HepG2 (cell line): Measurements from ENCODE around the gene ARHGEF6. TPM values are rescaled to one million over a fixed set of nuclear protein-coding genes. Genes with fewer than 3 reads are reported as not detected.

Experiments
- ATAC-seq: fragments of 200-7000 bp; cut with Tn5 transposase; 3 replicates; pipeline ENCODE4 v1.9.1; 2020; ENCODE audit warnings: mild to moderate bottlenecking, moderate library complexity
- BruUV-seq: library from RNA; stranded (reverse); fragments of 400-500 nt; replicated peaks from 2 replicates; lab custom pipeline; 2021; lab: Mats Ljungman, UMichigan
- CTCF ChIA-PET: fragments of 300-600 bp; formaldehyde crosslinking; extraction: SDS; loops from one replicate; lab custom pipeline; 2021; ENCODE audit warnings: low total read pairs, inconsistent platforms, low intra/inter-chr PET ratio; lab: Yijun Ruan, JAX
- POLR2A ChIA-PET: fragments of 350-600 bp; sonication (Branson Sonifier 250); formaldehyde crosslinking; loops from one replicate; lab custom pipeline; 2020; ENCODE audit warnings: antibody characterized with exemption, inconsistent platforms; lab: Yijun Ruan, JAX
- DNase-seq: peaks from one replicate; pipeline ENCODE4 v3.0.0-alpha.2; 2015; ENCODE audit warnings: low spot score
- FAIRE-seq: peaks from 3 replicates; lab custom pipeline; 2011; peaks lifted over from hg19 to GRCh38; lab: Jason Lieb, UNC
- H2AFZ ChIP-seq: one replicate; pipeline ENCODE4 v1.6.1; 2011; ENCODE audit warnings: low read length, inconsistent platforms
- H3K27ac ChIP-seq: fragments of 300-600 bp; 3 replicates; pipeline ENCODE4 v1.8.0; 2011; ENCODE audit warnings: mixed run types, mild to moderate bottlenecking, mixed read lengths, low read length, inconsistent platforms; ENCODE audit not compliant: insufficient read depth; ENCODE audit errors: extremely low read length
- H3K27me3 ChIP-seq, 2 experiments: fragments of 200-600 bp in 1 of 2; 2 replicates in 1 of 2; 3 replicates in 1 of 2; pipeline versions ENCODE4 v1.6.0 to v1.8.0; 2011; ENCODE audit warnings: low read length in 2 of 2, mild to moderate bottlenecking in 2 of 2, moderate library complexity in 2 of 2, inconsistent platforms in 1 of 2; ENCODE audit not compliant: insufficient read depth in 2 of 2, control insufficient read depth in 1 of 2
- H3K36me3 ChIP-seq, 2 experiments: fragments of 200-600 bp in 1 of 2; replicated peaks in 1 of 2; 2 replicates in 1 of 2; 3 replicates in 1 of 2; pipeline versions ENCODE4 v1.5.1 to v1.8.0; 2011; ENCODE audit warnings: low read length in 2 of 2, inconsistent platforms in 1 of 2; ENCODE audit not compliant: insufficient read depth in 2 of 2, control insufficient read depth in 1 of 2
- H3K4me1 ChIP-seq: 2 replicates; pipeline ENCODE4 v1.5.1; 2012; ENCODE audit warnings: low read length, inconsistent platforms; ENCODE audit not compliant: insufficient read depth
- H3K4me2 ChIP-seq: 2 replicates; pipeline ENCODE4 v1.6.0; 2011; ENCODE audit warnings: low read depth, low read length, inconsistent platforms
- H3K4me3 ChIP-seq, 3 experiments: fragments of 200-600 bp in 1 of 3; sonication (generic), shearing (Covaris generic) in 1 of 3; replicated peaks in 1 of 3; 2 replicates each; pipeline ENCODE4 v1.5.1; 2011 to 2016; ENCODE audit warnings: low read length in 3 of 3, inconsistent platforms in 2 of 3, low read depth in 2 of 3, mild to moderate bottlenecking in 2 of 3, control low read depth in 1 of 3, mixed read lengths in 1 of 3; ENCODE audit not compliant: insufficient read depth in 1 of 3
- H3K79me2 ChIP-seq: one replicate; pipeline ENCODE4 v1.6.1; 2011; ENCODE audit warnings: low read length, inconsistent platforms; ENCODE audit not compliant: insufficient read depth
- H3K9ac ChIP-seq: 2 replicates; pipeline ENCODE4 v1.6.0; 2011; ENCODE audit warnings: mild to moderate bottlenecking, low read depth, low read length, inconsistent platforms; ENCODE audit not compliant: insufficient read depth
- H3K9me3 ChIP-seq: 2 replicates; pipeline ENCODE4 v1.5.1; 2012; ENCODE audit warnings: mild to moderate bottlenecking, low read length
- H4K20me1 ChIP-seq: 2 replicates; pipeline ENCODE4 v1.6.0; 2011; ENCODE audit warnings: inconsistent platforms, mild to moderate bottlenecking, low read length, moderate library complexity; ENCODE audit not compliant: insufficient read depth
- SMC3 ChIP-seq: IDR thresholded peaks from 2 replicates; pipeline ENCODE4 v1.6.1; 2011; ENCODE audit warnings: low read length, improper control_type of control experiment
- SOX6 ChIP-seq, 2 experiments: fragments of 450-650 bp in 1 of 2; sonication (generic) in 1 of 2; formaldehyde crosslinking in 1 of 2; IDR thresholded peaks; 2 replicates each; pipeline versions ENCODE4 v1.4.0 to v1.6.1; 2017 to 2020; ENCODE audit warnings: antibody characterized with exemption in 1 of 2, mild to moderate bottlenecking in 1 of 2, missing genetic modification reagents in 1 of 2
- STAG1 ChIP-seq: sonication (generic); formaldehyde crosslinking; IDR thresholded peaks from 2 replicates; pipeline ENCODE4 v1.4.0; 2020; ENCODE audit warnings: missing genetic modification reagents
- ZNF550 ChIP-seq: sonication (generic); formaldehyde crosslinking; IDR thresholded peaks from 2 replicates; pipeline ENCODE4 v1.4.0; 2020; ENCODE audit warnings: mild to moderate bottlenecking, missing genetic modification reagents, borderline replicate concordance
- WGBS: methylation state at CpG from one replicate; pipeline ENCODE4 v1.1.6; 2017; ENCODE audit warnings: low lambda C conversion rate; 5-methylcytosine and 5-hydroxymethylcytosine counted together
- in situ Hi-C: cut with HindIII; loops from 2 replicates; pipeline ENCODE4 v1.10.0; 2017; ENCODE audit warnings: low pct_unique_long_range_greater_than_20kb; ENCODE audit not compliant: extremely low pct_ligation_motif_present
- intact Hi-C: fragments of 100-400 bp; cut with micrococcal nuclease; formaldehyde crosslinking; loops from one replicate; pipeline ENCODE4 v1.10.0; 2022; ENCODE audit not compliant: unreplicated experiment
- polyA plus RNA-seq, 8 experiments: library from polyadenylated mRNA; depleted of rRNA in 3 of 8; stranded (reverse) in 7 of 8; unstranded in 1 of 8; fragments of >200 nt; fragmentation: Illumina TruSeq in 4 of 8; extraction: Trizol in 4 of 8; gene quantifications; 2 replicates each; pipeline versions ENCODE4 v1.2.1 to v1.2.3, GENCODE V29; 2011 to 2016; ENCODE audit warnings: low read depth in 4 of 8, missing spikeins in 1 of 8, mixed read lengths in 1 of 8; ENCODE audit not compliant: insufficient read depth in 1 of 8
- total RNA-seq, 5 experiments: library from RNA; depleted of rRNA; stranded (reverse); fragments of >200 nt; fragmentation: Illumina TruSeq; extraction: Trizol; gene quantifications; 2 replicates each; pipeline ENCODE4 v1.2.3, GENCODE V29; 2016; ENCODE audit warnings: low read depth in 1 of 5
- TF ChIP-seq, protein P1 (sequence below): sonication (generic); formaldehyde crosslinking; conservative IDR thresholded peaks from 2 replicates; pipeline ENCODE4 v1.4.0; 2020; ENCODE audit warnings: missing genetic modification reagents
- TF ChIP-seq, protein P2 (sequence below): sonication (generic); formaldehyde crosslinking; IDR thresholded peaks from 2 replicates; pipeline ENCODE4 v1.5.0; 2020; ENCODE audit warnings: mild to moderate bottlenecking, missing genetic modification reagents, moderate library complexity

The ARHGEF6 gene
- total and polyA plus RNA-seq, 2 of the 13 experiments (the other 11 are each of a cell fraction or from before 2014, with no cell fraction given) = 0.03 TPM; not detected in 1

DNA sequence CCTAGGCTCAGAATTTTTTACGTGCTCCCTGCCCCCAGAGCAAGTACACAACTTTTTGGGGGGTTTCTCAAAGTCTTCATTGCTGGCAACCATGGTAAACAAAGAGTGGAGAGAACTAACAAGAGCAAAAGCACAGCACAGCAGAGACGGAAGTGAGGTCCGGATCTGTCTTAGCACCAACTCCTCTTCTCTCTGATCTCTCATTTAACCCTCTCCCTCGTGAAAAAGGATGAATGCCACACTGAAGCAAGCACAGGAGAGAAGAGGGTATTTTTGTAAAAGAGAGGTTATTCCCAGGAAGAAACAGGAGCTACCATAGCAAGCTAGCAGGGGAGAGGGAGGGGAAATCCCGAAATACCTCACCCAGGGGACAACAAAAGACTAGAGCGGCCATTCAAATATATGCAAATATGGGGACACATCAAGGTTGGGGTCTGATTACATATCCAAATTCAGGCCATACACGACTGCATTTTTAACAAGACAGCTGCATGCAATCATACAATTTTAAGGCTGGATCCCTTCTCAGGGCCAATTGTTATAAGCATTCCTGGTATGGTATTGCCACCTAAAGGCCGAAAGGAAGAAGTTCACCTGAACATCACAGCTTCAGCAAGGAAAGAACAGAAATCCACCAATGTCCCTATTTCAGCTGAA, 86.2 kb downstream of the ARHGEF6 start:
- Histone ChIP-seq H3K4me1 (no peaks in the 10 kb centered on the region), H2AFZ (no peak overlapping the region), H3K9me3 (no peaks in the 10 kb centered on the region), H3K4me3 (no peak overlapping the region), H3K4me2 (no peak overlapping the region), H3K27me3 (no peaks in the 10 kb centered on the region), H3K9ac (no peak overlapping the region), H3K36me3 (no peaks in the 10 kb centered on the region)
- FAIRE-seq (peak; percentile 71), DNase-seq (peak; percentile 10)
- in situ Hi-C loops = no loop called here
- POLR2A ChIA-PET = no interaction called here
- TF ChIP-seq ZNF550 (CRISPR knock-in tag) (no peak), SMC3 (peak; percentile 29; the same call in 1 of the 2 replicates), SOX6 (IDR thresholded peaks at IDR 0.05) (no peak), SOX6 (CRISPR knock-in tag; IDR thresholded peaks at IDR 0.05) (no peak), STAG1 (CRISPR knock-in tag) (peak; percentile 70)
- TF ChIP-seq, protein P1, sequence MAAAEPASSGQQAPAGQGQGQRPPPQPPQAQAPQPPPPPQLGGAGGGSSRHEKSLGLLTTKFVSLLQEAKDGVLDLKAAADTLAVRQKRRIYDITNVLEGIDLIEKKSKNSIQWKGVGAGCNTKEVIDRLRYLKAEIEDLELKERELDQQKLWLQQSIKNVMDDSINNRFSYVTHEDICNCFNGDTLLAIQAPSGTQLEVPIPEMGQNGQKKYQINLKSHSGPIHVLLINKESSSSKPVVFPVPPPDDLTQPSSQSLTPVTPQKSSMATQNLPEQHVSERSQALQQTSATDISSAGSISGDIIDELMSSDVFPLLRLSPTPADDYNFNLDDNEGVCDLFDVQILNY (CRISPR knock-in tag) = no peak
- TF ChIP-seq, protein P2, sequence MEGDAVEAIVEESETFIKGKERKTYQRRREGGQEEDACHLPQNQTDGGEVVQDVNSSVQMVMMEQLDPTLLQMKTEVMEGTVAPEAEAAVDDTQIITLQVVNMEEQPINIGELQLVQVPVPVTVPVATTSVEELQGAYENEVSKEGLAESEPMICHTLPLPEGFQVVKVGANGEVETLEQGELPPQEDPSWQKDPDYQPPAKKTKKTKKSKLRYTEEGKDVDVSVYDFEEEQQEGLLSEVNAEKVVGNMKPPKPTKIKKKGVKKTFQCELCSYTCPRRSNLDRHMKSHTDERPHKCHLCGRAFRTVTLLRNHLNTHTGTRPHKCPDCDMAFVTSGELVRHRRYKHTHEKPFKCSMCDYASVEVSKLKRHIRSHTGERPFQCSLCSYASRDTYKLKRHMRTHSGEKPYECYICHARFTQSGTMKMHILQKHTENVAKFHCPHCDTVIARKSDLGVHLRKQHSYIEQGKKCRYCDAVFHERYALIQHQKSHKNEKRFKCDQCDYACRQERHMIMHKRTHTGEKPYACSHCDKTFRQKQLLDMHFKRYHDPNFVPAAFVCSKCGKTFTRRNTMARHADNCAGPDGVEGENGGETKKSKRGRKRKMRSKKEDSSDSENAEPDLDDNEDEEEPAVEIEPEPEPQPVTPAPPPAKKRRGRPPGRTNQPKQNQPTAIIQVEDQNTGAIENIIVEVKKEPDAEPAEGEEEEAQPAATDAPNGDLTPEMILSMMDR = peak; percentile 67
- TF ChIP-seq, all 625 proteins: peak for 3
- CTCF ChIA-PET = interaction anchor here (1.1 kb wide), 1 partner anchor 666 kb away, joined by 4 read pairs; no protein-coding TSS in a partner anchor
- no peaks in the 10 kb centered on the region for H4K20me1 ChIP-seq
- H3K27ac ChIP-seq = no peak overlapping the region
- 0 out of 3 replicates have a peak, but pooled peaks have one; percentile 50 for ATAC-seq
- intact Hi-C loops = loop anchor here (5.0 kb wide), 1 partner anchor 667 kb away; no protein-coding TSS in a partner anchor
- no TSS peak for BruUV-seq
- no peaks in the 10 kb centered on the region for H3K79me2 ChIP-seq
- WGBS = 17% methylated on average over 8 of the region's 8 CpGs
